ENCODE results near the gene EIF1. TPM values are rescaled to one million over a fixed set of nuclear protein-coding genes. Genes with fewer than 3 reads are reported as not detected.
"Not testable (repeated sequence)": the region's sequence is repeated elsewhere in the genome, so short reads cannot be mapped to it uniquely, and the experiment has no call there.

EIF1 gene
- total and polyA plus RNA-seq, 12 donors: 105 to 1,189 (median 442) TPM

DNA sequence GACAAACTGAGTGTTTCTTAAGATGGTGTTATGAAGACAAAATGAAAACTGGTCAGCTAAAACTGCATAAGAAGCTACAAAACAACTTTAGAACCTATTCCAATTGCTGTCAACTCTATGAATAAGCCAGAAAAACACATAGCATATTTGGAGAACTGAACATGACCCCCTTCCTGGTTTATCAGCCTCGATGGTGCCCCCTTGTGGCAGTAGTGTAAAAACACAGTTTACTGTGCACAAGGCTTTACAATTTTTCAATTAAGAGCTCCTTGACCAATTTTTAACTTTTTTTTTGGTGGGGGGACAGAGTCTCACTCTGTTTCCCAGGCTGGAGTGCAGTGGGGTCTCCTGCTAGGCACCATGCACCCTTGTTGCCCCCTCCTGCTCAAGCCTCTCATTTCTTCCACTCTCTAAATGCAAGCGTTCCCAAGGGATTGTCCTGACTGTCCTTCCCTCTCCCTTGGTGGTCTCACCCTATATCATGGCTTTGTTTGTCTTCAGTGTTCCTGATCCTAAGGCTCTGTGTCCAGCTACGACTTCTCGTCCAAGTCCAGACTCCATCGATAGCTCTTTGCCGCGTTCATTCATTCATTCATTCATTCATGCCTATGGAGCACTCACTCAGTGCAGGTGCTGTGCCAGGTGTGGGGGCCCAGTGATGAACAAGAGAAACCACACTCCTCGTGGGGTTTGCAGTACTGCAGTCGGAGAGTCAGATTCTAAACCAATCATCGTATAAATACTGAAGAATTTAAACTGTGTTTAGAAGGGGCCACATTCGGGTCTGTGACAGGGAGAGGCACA is 7.5 kb downstream of the EIF1 start:
- Histone ChIP-seq H3K27me3 (no peaks in the 10 kb centered on the region), H3K27ac (peak overlapping the region in 3 of 5 donors; percentile 47 to 73 (median 61)), H3K36me3 (replicated peaks in 1 of 2) (peaks cover 0 to 40% of the 10 kb centered on the region in 2 donors), H3K4me3 (no peak overlapping the region), H3K4me1 (replicated peaks in 1 of 2) (peaks cover 6 to 35% of the 10 kb centered on the region in 2 donors), H3K9me3 (replicated peaks in 1 of 3) (no peaks in the 10 kb centered on the region)
- intact Hi-C loops (cut with DNase I): no loop called here
- peak in 5 of 7 donors; percentile 60 to 85 (median 74) for DNase-seq
- WGBS, 4 donors: 33 to 48% (median 45%) methylated on average over 11 of the region's 11 CpGs
- no peak for TF ChIP-seq POLR2A (IDR thresholded peaks at IDR 0.05)
- TF ChIP-seq, protein P1, sequence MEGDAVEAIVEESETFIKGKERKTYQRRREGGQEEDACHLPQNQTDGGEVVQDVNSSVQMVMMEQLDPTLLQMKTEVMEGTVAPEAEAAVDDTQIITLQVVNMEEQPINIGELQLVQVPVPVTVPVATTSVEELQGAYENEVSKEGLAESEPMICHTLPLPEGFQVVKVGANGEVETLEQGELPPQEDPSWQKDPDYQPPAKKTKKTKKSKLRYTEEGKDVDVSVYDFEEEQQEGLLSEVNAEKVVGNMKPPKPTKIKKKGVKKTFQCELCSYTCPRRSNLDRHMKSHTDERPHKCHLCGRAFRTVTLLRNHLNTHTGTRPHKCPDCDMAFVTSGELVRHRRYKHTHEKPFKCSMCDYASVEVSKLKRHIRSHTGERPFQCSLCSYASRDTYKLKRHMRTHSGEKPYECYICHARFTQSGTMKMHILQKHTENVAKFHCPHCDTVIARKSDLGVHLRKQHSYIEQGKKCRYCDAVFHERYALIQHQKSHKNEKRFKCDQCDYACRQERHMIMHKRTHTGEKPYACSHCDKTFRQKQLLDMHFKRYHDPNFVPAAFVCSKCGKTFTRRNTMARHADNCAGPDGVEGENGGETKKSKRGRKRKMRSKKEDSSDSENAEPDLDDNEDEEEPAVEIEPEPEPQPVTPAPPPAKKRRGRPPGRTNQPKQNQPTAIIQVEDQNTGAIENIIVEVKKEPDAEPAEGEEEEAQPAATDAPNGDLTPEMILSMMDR (IDR thresholded peaks at IDR 0.05): peak; percentile 62 to 89 (median 70)

DNA sequence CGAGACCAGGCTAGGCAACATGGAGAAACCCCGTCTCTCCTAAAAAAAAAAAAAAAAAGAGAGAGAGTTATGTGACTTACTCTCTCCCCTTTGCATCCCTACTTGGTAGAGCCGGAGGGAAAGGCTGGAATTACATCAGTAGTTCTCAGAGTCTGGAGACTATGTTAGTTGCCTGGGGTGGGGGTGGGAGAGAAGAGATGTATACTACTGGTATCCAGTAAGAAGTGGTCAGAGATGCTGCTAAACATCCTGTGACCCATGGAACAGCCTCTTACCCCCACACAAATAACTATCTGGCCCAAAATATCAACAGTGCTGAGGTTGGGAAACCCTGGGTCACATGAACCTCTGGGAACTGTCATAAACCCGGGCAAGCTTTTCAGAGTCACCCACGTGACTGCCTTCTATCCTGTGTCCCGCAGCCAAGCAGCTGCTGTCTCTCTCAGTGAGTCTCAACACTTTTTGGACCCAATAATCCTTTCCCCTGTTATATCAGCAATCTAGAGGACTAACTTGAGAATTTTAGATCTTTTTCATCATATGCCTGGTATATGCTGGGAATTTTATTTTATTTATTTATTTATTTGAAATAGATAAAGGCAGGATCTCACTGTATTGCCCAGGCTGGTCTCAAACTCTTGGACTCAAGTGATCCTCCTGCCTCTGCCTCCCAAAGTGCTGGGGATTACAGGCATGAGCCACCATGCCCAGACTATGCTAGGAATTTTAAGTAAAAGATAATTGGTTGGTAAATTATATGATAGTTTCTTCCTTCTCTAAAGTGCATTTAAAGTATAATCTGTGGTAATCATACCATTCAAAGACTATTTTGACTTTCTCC is 8.7 kb downstream of the EIF1 start:
- Histone ChIP-seq H3K9me3 (replicated peaks in 1 of 3) (no peaks in the 10 kb centered on the region), H3K27me3 (no peaks in the 10 kb centered on the region), H3K27ac (peak overlapping the region in 3 of 5 donors; percentile 43 to 73 (median 61)), H3K4me1 (replicated peaks in 1 of 2) (peaks cover 5 to 23% of the 10 kb centered on the region in 2 donors), H3K36me3 (replicated peaks in 1 of 2) (peaks cover 0 to 28% of the 10 kb centered on the region in 2 donors), H3K4me3 (no peak overlapping the region)
- peak; percentile 70 to 93 (median 89) for DNase-seq
- TF ChIP-seq, protein P1 (IDR thresholded peaks at IDR 0.05): no peak
- peak in 1 of 2 donors; percentile 26 for TF ChIP-seq POLR2A (IDR thresholded peaks at IDR 0.05)
- 34 to 42% (median 39%) methylated on average over 6 of the region's 6 CpGs for WGBS, 4 donors
- intact Hi-C loops (cut with DNase I): no loop called here

DNA sequence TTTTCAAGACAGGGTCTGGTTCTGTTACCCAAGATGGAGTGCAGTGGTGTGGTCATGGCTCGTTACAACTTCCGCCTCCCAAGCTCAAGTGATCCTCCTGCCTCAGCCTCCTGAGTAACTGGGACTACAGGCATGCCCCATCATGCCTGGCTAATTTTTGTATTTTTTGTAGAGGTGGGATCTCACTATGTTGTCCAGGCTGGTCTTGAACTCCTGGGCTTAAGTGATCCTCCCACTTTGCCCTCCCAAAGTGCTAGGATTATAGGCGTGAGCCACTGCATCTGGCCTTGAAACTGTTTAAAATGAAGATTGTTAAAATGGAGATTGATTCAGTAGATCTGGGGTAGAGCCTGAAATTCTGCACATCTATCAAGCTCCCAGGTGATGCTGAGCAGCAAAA is 12.2 kb downstream of the EIF1 start:
- WGBS, 4 donors: 76 to 90% (median 84%) methylated on average over 3 of the region's 3 CpGs
- peaks cover 15 to 30% of the 10 kb centered on the region in 2 donors for H3K4me1 ChIP-seq (replicated peaks in 1 of 2)
- H3K4me3 ChIP-seq; DNase-seq; H3K27ac ChIP-seq; intact Hi-C loops (cut with DNase I); H3K36me3 ChIP-seq (replicated peaks in 1 of 2); H3K9me3 ChIP-seq (replicated peaks in 1 of 3); H3K27me3 ChIP-seq: not testable (repeated sequence)

GRCh38 chr17:41702712-41703111 is 14.0 kb downstream of the EIF1 start:
- Histone ChIP-seq H3K4me1 (replicated peaks in 1 of 2) (peaks cover 12 to 15% of the 10 kb centered on the region in 2 donors), H3K36me3 (replicated peaks in 1 of 2) (no peaks in the 10 kb centered on the region), H3K27me3 (no peaks in the 10 kb centered on the region), H3K4me3 (no peak overlapping the region), H3K9me3 (replicated peaks in 1 of 3) (no peaks in the 10 kb centered on the region), H3K27ac (no peak overlapping the region)
- DNase-seq: no peak
- 83 to 88% (median 86%) methylated on average over 8 of the region's 8 CpGs for WGBS, 4 donors
- TF ChIP-seq POLR2A (IDR thresholded peaks at IDR 0.05): no peak
- TF ChIP-seq, protein P1 (IDR thresholded peaks at IDR 0.05): no peak
- intact Hi-C loops (cut with DNase I): no loop called here
